Body of pancreas (tissue), 4 donors: ENCODE results near the gene MAP2K5. TPM values are rescaled to one million over a fixed set of nuclear protein-coding genes. Genes with fewer than 3 reads are reported as not detected.

Experiments
- ATAC-seq: fragments of 150-250 bp; one replicate; pipeline ENCODE4 v1.9.1; 2016
- DNase-seq, 4 donors: peaks; one replicate each; pipeline ENCODE4 v3.0.0-alpha.2; 2019
- H3K27ac ChIP-seq, 4 donors: fragments of 200-600 bp; sonication (generic); 1 replicate in 3 of 4; 2 replicates in 1 of 4; pipeline versions ENCODE4 v1.5.1 to v1.6.1; 2016 to 2019; ENCODE audit warnings: mild to moderate bottlenecking in 1 of 4, mixed read lengths in 1 of 4, moderate library complexity in 1 of 4
- H3K27me3 ChIP-seq, 2 donors: fragments of 200-600 bp; sonication (generic); one replicate each; pipeline ENCODE4 v1.6.0; 2016; ENCODE audit warnings: mild to moderate bottlenecking in 1 of 2
- H3K36me3 ChIP-seq, 2 donors: fragments of 200-600 bp; sonication (generic); replicated peaks in 1 of 2; 2 replicates each; pipeline ENCODE4 v1.5.1; 2016; ENCODE audit warnings: low read depth in 2 of 2; ENCODE audit not compliant: insufficient read depth in 1 of 2
- H3K4me1 ChIP-seq: fragments of 200-600 bp; sonication (generic); one replicate; pipeline ENCODE4 v1.6.0; 2016
- H3K4me3 ChIP-seq, 2 donors: fragments of 200-600 bp; sonication (generic); 1 replicate in 1 of 2; 2 replicates in 1 of 2; pipeline ENCODE4 v1.5.1; 2016 to 2019
- H3K9me3 ChIP-seq, 3 donors: fragments of 200-600 bp; sonication (generic); 1 replicate in 2 of 3; 2 replicates in 1 of 3; pipeline ENCODE4 v1.5.1; 2016
- CTCF ChIP-seq, 7 experiments: fragments of 450-650 bp in 4 of 7; fragments of 200-600 bp in 3 of 7; sonication (generic) in 3 of 7; IDR thresholded peaks; one replicate each; pipeline ENCODE4 v1.5.1; 2016 to 2019; ENCODE audit warnings: antibody characterized with exemption in 7 of 7
- POLR2A ChIP-seq, 3 donors: fragments of 450-650 bp; IDR thresholded peaks; one replicate each; pipeline ENCODE4 v1.6.1; 2016; ENCODE audit warnings: antibody characterized with exemption in 3 of 3, mild to moderate bottlenecking in 2 of 3
- WGBS, 2 donors: methylation state at CpG; one replicate each; pipeline ENCODE4 v1.1.5; 2017; 5-methylcytosine and 5-hydroxymethylcytosine counted together
- intact Hi-C: fragments of 100-400 bp; cut with DNase I; formaldehyde crosslinking; loops from one replicate; pipeline ENCODE4 v1.15.1; 2023
- total RNA-seq, 2 donors: library from RNA; depleted of rRNA; stranded (reverse); fragments of >200 nt; gene quantifications; one replicate each; pipeline ENCODE4 v1.1.0, GENCODE V29; 2016

The MAP2K5 gene
- total RNA-seq, 2 donors from 2014 or later: 2.6 to 10.9 TPM

GRCh38 chr15:67724691-67725375, 182.3 kb downstream of the MAP2K5 start:
- DNase-seq (no peak), ATAC-seq (no peak)
- intact Hi-C loops: no loop called here
- H3K9me3 ChIP-seq: no peaks in the 10 kb centered on the region
- no peaks in the 10 kb centered on the region for H3K27me3 ChIP-seq
- H3K4me1 ChIP-seq: no peaks in the 10 kb centered on the region
- no peaks in the 10 kb centered on the region for H3K36me3 ChIP-seq
- TF ChIP-seq POLR2A (IDR thresholded peaks at IDR 0.05) (no peak), CTCF (IDR thresholded peaks at IDR 0.05) (no peak)
- H3K4me3 ChIP-seq: no peak overlapping the region
- no peak overlapping the region for H3K27ac ChIP-seq
- 89 to 92% methylated on average over 4 of the region's 4 CpGs for WGBS, 2 donors

GRCh38 chr15:67730135-67730534, 187.6 kb downstream of the MAP2K5 start:
- TF ChIP-seq CTCF (IDR thresholded peaks at IDR 0.05): no peak
- TF ChIP-seq POLR2A (IDR thresholded peaks at IDR 0.05): no peak
- Histone ChIP-seq H3K4me1 (peaks cover 8% of the 10 kb centered on the region), H3K27ac (no peak overlapping the region), H3K9me3 (no peaks in the 10 kb centered on the region), H3K36me3 (no peaks in the 10 kb centered on the region), H3K27me3 (no peaks in the 10 kb centered on the region), H3K4me3 (no peak overlapping the region)
- DNase-seq (no peak), ATAC-seq (no peak)
- intact Hi-C loops: no loop called here
- WGBS, 2 donors: 93 to 100% methylated on average over 1 of the region's 1 CpG

- Histone ChIP-seq H3K36me3 (no peaks in the 10 kb centered on the region), H3K4me3 (no peak overlapping the region), H3K9me3 (no peaks in the 10 kb centered on the region), H3K27ac (no peak overlapping the region), H3K27me3 (no peaks in the 10 kb centered on the region), H3K4me1 (peaks cover 14% of the 10 kb centered on the region)
- DNase-seq (no peak), ATAC-seq (no peak)
- intact Hi-C loops: no loop called here
- 38 to 47% methylated on average over 2 of the region's 2 CpGs for WGBS, 2 donors
- TF ChIP-seq POLR2A (IDR thresholded peaks at IDR 0.05) (no peak), CTCF (IDR thresholded peaks at IDR 0.05) (no peak)
Measured at GRCh38 chr15:67731112-67731721, 188.7 kb downstream of the MAP2K5 start.

GRCh38 chr15:67732164-67732563, 189.7 kb downstream of the MAP2K5 start:
- intact Hi-C loops: no loop called here
- H3K4me1 ChIP-seq: peaks cover 14% of the 10 kb centered on the region
- H3K9me3 ChIP-seq: no peaks in the 10 kb centered on the region
- no peak overlapping the region for H3K27ac ChIP-seq
- no peak for DNase-seq
- no peak overlapping the region for H3K4me3 ChIP-seq
- H3K27me3 ChIP-seq: no peaks in the 10 kb centered on the region
- TF ChIP-seq POLR2A (IDR thresholded peaks at IDR 0.05) (no peak), CTCF (IDR thresholded peaks at IDR 0.05) (no peak)
- ATAC-seq: no peak
- H3K36me3 ChIP-seq: no peaks in the 10 kb centered on the region
